GM18508 (cell line): ENCODE results near the gene HOXB13.

ENCODE experiments used
- ATAC-seq: cut with Tn5 transposase; IDR thresholded peaks from one replicate; pipeline ENCODE4 v1.9.1; 2021; ENCODE audit warnings: moderate number of reproducible peaks; ENCODE audit not compliant: insufficient read depth, unreplicated experiment

Gene HOXB13

DNA sequence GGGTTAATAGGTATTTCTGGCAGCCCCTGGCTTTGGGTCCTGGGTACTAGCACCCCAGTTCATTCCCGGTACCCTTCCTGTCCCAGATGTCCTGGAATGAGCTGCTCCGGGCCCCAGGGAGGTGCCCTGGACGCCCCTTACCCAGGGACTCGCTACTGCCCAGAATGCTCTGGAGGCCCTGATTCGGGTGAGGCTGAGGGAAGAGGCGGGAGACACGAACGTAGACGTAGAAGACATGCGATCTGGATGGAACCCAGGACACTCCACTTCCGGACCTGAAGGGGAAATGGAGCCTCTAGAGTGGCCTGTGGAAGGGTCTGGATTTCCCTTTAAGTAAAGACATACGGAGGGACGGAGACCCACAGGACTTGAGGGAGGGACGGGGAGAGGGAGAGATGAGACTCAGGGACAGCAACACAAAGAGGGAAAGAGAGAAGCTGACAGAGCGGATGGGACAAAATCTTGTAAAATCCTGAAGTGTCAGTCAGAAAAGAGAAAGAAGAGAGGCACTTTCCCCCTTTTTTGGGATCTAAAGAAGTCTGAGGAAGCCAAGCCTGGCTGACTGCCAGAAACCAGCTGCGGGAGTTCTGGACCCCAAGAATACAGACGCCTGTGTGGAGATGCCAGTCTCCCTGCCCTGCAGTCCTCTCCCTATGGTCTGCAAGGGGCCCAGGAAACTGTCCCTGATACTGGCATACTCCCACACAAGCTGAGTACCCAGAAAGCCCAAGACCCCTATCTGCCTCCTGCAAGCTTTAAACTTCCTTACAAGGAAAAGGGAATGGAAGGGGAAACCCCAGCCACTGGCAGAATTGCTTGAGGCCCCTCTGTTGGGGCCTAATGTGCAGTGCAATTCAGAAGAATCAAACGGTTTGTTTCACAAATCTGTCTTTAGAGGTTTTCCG is 1.0 kb upstream of the HOXB13 start:
- ATAC-seq: no peak

DNA sequence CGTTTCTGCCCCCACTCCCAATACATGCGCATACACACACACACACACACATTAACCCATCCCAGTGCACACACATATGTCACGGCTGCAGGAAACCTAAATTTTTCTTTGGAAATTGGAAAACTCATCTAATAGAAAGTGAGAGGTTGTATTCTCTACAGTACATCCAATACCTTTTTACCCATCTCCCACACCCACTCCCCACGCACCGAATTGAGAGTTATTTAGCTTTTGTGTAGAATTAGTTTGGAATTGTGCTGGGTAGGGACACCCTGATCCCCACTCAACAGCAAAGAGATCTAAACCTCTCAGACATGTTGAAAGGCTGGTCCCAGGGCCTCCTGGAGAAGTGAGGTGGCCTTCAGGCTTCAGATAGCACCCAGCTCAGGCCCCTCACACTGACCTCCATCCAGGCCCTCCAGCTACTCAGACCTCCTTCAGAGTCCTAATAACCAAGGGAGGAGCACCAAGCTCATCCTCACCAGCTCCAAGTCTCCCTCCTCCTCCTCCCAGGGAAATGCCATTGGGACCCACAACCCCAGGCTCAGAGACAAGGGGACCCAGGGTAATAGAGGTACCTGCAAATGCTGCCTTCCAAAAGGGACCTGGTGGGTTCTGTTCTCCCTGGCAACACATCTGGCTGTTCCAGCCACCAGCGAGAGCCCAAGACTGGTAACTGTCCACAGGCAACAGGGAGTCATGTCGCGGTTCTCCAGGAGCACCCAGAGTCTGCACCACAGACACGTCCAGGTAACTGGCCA is 955 bp downstream of the HOXB13 start:
- ATAC-seq: no peak

DNA sequence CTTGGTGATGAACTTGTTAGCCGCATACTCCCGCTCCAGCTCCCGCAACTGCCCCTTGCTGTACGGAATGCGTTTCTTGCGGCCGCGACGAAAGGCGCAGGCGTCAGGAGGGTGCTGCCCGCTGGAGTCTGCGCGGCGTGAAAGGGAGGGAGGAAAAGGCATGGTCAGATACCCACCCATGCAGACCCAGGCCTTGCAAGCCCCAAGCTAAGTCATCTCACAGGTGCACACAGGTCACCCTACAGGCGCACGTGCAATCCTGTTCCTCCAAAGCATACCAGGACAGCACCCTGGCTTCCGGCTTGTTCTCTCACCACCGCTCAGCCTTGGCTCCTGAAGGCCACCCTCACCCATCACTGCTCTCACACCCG is 1.6 kb downstream of the HOXB13 start:
- ATAC-seq: no peak

DNA sequence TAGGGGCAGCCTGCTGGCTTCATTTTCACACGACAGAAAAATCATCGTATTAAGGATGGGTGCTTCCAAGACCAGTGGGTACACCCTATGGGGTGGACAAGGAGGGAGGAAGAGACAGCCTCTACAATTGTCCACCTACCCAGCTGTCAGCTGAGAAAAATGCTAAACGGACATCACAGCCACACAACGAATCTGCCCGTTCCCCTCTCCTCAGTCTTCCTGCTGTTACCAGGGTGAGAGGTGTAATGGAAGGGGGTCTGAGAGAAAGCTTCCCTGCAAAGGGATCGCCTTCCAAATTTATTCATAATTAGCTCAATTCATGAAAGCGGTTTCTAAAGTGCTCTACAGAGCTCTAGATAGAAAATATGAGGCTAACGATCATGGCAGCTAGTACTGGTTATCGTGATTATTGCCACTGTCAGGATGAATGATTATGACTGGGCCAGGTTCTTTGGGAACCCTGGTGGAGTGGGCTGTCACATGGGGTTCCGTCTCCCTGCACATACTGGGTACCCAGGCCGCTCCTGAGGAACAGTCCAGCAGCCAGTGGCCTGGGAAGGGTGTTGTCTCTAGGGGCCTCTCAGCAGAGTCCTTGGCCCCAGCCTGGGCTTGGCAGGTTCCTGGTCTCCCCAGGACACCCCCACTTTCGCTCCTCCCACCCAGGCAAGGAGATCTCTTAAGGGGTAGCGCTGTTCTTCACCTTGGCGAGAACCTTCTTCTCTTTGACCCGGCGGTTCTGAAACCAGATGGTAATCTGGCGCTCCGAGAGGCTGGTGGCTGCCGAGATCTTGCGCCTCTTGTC is 2.2 kb downstream of the HOXB13 start:
- ATAC-seq: no peak

DNA sequence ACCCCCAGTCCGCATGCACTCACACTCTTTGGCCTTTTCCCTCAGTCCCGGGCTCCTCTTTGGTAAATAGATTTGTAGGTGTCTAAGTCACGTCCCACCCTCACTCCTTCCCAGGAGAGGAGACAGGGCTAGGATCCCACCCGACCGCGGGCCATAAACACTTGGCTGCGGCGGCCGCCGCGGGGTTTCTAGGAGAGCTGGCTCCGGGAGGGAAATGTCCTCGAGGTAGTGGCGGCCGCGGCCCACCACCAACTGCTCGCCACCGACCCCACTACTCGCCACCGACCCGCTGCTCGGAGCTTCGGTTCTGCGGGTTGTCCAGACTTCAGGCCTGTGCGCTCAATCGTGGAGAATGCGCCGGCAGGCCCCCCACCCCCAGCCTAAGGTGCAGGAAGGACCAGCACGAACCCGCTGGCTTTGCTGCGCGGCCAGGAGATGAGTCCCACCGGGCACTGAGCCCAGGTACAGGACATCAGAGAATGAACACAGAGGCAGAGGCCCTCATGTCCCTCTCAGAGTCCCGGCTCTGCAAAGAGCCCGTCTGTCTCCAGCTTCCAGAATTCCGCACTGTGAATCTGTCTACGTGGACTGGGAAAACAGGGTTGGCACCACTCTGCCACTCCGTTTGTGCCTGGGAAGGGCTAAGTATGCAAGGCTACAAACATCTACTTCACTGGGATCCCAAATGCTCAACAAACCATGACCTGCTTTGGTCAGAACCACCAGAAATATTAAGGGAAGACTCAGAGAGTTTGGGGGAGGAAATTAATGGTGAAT is 3.1 kb downstream of the HOXB13 start:
- ATAC-seq: no peak

DNA sequence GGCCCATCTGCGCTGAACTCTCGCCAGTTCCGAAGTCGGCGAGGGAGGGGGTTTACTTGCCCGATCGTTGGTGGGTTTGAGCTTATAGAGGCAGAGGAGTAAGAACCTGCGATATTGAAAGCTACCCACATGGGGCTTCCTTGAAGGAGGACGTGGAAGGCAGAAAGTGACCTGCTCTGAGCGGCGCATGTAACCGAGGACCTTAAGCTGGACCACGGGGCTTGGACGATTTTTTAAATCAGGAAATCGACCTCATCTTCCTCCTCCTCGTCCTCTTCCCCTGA is 3.6 kb downstream of the HOXB13 start:
- ATAC-seq: no peak

DNA sequence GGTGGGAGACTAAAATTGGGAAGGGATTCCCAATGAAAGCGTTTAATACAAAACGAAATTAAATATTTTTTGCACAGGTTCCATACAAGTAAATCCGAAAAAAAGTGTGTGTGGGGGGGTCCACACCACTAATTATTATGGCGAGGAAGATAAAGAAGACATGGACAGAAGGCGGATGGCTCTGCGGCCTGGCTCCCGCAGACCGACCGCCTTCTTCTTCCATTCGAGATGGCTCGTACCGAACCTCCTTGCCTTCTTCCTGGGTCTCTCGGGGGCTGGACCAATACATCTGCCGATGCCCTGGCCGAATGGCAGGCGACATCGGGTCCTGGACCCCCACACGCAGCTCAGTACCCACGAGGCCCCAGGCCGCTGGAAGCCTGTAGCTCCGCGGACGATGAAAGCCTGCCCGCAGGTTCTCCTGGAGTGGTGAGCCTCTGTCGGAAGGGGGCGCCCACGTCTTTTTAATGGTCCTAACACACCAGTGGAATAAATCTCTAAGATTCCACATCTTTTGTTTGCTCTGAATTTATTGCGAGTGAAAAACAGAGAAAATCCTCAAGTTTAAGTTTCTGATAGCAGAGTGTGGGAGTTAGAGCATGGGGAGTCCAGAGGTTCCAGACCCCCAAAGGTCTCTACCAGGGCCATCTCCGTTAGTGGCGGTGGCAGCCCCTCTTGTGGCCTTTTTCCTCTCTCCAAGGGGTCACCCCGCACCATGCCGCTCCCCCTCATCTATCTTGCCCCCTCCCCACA is 4.1 kb downstream of the HOXB13 start:
- ATAC-seq: no peak

DNA sequence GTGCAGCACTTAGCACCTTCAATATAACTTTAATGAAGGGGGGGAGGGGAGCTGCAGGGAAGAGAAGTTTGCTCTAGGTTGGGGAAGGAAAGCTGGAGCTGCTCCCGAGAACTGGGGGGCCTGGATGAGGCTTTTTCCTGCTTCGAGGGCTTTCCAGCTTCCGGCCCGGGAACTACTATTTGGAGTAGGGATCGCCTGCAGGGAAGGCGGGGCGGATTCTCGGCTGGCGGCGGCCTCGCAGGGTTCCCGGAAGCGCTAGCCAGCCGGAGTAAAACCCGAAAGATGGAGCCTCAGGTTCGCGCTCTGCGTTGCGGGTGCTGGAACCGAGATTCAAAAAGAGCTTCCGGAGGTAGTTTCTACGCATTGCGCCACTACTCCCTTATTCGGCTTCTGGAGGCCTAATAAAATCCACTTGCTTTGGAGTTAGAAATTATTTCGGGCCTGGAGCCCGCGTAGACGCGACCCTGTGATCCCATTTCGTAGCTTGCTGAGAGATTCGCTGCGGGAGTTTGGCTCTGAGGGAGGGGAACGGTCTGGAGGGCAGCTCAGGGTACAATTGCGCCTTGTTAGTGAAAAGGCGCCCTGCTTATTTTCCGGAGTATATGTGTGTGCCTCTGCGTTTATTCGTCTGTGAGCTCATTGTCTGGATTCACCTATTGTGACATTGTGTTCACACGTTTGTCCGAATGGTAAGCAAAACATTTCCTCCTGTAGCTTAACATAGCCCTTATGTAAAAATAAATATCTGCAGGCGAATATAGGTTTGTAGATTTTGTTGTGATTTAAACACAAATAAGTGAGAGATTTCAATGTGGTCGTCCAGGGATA is 4.9 kb downstream of the HOXB13 start:
- ATAC-seq: no peak

DNA sequence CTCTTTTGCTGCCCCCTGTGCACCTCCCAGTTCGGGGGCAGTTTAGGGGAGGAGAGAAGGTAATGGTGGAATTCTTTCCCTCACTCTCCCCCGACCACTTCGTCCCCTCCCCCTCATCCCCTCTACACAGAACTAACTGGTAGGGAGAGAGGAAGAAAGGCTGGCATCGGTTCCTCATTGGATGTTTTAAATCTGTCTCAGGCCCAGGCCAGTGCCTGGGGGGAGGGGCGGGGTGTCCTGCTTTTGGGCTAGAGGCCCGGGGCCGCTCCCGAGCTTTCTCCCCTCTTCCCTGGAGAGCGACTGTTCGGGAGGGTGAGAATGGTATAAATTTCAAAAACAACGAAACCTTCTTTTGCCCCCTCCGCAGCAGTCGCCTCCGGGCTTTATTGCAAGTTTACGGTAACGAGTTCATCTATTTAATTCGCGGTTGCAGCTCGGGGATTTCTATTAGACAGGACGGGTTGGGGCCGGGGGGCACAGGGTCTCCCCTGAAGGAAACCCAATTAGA is 5.6 kb downstream of the HOXB13 start, which contains the start of gene PRAC2:
PRAC2 (plus strand) TSS at position 271 of the 508 bp plus-strand sequence. CDS start 1,226 bp downstream, outside the sequence.
- ATAC-seq: no peak

DNA sequence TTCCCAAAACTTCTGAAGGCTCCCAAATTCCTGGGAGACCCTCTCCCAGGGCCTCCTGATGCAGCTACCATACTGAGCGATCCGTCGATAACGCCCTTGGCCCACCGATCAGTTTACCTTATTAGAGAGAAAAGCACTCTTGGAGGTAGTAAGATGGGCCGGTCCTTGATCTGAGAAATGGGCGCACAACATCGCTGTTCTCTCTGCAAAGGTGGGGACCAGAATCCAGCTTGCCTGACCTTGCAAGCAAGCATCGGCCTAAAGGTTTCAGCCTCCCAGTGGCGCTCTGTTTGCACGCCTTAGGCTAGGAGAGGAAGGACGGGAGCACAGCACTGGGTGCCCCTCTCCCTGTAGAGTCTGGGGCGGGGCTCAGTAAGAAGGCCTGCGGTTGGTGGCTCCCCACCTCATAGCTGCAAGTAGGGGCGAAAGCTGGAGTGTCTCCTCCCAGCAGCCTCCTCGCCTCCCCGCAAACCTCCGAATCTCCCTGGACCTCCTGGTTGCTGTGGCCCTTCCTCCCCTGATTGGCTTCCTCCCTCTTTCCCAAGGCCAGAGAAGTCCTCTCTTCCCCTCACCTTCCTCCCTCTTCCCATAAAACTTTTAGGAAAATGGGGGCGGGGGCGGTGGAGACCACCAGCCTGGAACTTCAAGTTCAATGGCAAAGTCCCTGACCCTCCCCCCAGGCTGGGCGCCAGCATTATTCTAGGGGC is 6.2 kb downstream of the HOXB13 start, which contains the start of gene PRAC1:
PRAC1 (minus strand) TSS at position 318 of the 707 bp plus-strand sequence; CDS start at position 192, 126 bp downstream.
- no peak for ATAC-seq

DNA sequence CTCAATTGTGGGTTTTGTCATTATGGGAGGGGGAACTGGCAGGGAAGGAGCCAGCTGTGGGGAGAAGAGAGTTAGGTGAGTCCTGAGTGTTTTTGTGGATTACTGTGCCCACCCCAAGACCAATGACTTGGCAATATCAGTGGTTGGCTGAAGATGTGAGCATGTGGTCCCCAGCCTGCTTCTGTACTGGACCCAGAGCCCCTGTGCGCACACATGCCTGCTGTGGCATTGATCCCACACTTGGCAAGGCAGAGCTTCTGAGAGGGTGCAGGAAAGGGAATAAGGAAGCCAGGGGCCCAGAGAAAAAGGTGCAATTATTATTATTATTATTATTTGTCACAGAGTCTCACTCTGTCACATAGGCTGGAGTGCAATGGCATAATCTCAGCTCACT is 7.5 kb downstream of the HOXB13 start:
- no peak for ATAC-seq

DNA sequence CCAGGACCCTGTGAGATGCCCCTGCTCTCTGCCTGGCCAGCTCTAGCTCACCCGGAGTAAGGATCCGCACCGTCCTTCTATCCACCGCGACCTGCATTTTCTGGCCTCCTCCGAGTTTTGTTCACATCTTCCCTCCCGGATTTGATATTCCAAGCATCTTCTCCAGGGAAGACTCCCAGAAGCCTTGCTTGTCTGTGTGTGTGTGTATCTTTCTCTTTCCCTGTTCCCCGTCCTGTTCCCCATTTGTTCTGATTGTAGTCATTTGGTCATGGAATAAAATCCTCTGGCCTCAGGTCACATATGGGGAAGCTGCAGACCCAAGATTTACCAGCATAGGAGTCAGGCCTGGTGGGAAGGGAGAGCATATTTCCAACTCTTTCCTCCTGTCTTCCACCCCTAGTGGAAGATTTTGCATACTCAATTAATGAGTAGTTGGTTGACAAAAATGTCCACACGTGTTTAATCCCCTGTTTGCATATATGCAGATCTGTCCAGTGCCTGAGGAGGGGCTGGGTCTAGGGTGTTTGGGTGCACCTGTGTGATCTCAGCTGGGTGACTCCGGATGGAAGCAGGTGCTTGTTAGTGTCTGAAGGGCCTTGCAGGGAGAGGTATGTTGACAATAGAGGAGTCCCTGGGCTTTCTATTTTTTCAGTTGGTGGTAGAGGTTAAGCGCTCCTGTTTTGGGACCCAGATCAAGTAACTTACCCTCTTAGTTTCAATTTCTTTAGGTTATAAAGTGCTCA is 8.1 kb downstream of the HOXB13 start:
- no peak for ATAC-seq

DNA sequence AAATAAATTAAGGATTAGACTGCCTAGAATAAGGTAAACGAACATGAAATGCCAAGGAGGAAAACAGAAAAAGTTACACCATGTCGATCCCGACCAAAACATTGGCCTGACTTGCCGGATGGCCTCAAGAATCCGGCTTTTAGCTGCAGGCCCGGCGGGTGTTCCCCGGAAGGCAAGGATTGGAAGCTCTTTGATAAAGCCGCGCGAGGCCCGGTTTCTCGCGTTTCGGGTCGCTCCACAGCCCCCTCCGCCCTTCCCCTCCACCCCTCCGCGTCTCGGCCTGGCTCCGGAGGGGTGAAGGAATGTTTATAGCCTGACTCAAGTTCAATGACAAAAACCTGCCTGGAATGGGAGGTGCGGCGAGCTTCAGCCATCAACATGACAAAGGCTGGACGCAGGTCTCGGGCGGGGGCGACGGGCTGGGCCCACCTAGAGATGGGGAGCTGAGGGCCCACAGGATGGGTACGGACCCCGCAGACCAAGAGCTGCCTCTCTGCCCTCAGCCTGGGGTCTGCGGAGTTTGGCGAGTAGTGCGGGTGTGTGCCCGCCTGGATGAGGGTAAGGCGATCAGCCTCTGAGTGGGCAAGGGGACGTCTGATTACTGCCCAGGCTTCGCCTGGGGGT is 8.8 kb downstream of the HOXB13 start:
- no peak for ATAC-seq

DNA sequence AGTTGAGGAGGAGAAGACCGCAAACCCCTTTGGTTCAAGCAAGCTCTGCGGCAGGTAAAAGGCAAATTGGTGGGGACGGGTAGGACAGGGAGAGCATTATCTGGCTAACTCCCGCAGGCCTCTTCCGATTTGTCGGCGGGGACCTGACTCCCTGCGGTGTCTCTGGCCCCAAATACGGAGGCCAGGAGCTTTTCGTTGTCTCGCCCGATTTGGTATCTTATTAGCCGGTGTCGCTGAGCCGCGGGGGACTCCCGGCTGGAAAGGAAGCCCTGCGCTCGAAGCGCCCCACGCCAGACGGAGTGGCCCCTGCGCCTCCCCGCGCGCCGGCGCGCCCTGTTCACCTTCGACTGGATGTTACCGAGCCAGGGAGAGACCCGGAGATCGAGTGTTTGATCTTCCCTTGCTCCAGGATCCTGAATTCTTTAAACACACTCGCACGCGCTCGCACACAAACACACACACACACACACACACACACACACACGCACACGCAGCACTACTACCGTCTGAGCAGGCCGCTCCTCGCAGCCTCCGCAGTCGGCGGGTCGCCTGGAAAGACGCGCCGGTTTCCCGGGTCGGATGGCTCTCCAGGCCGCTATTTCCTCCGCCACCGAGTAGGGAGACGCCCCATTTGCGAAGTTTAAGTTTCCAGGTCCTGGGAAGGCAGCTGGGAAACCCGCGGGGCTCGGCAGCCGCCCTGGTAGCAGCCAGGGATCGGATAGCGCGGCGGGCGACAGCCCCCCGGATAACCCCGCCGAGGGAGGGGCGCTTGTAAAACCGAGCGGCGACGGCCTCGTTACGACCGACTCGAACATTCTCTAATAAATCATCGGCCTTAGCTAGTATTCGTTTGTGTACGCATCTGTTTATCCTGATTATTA is 9.5 kb downstream of the HOXB13 start:
- ATAC-seq: no peak

DNA sequence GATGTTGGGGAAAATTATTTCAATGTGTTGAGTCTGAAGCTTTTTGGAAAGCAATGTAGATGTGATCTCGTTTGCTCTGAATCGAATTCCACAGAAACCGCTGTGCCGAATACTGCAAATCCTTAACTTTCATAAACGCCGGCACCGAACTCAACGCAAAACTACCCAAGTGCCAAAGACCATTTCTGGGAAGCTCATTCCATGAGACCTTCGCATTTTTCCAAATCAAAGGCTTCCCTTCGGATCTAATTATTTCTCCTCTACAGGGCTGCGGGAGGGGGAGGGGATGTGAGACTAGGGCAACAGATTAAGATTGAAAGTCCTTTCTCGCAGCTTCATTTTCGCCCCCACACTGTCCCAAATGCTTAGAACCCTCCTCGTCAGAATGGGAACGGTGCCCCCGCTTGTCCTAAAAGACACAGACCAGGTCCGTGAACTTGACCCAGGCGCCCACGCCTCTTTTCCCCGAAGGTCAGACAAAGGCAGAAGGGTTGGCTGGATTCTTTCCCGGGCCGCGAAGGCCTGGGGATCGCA is 10.3 kb downstream of the HOXB13 start:
- ATAC-seq: no peak
